Measurements from ENCODE around the gene SMAD1. TPM values are rescaled to one million over a fixed set of nuclear protein-coding genes. Genes with fewer than 3 reads are reported as not detected.

The SMAD1 gene
- total RNA-seq, 1 experiment from 2014 or later, result 21.1 TPM

DNA sequence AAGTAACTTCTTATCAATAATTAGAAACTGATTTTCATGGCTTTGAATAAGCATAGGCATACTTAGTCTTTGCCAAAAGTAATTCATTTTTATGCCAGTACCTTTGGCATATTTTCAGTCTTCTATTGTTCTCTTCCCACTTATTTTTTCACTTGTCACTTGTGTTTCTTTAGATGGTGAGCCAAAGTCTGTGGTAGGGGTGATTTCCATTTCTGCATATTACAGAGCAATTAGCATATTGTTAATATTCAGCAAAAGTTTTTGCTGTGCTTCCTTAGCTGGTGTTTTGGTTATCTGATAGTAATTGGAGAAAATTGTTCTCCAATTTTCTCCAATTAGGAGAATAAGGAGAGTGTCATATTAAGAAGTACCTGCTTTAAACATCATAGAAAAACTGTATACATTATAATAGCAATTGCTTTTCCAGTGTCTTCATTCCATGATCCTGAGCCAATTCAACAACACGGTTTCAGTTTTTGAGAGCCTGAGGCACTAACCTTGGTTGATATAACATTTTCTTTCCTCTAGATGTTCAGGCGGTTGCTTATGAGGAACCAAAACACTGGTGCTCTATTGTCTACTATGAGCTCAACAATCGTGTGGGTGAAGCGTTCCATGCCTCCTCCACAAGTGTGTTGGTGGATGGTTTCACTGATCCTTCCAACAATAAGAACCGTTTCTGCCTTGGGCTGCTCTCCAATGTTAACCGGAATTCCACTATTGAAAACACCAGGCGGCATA lies 64.7 kb downstream of the SMAD1 start:
- Histone ChIP-seq H4K5ac (ENCODE audit: insufficient read length, low read depth, low read length) (no peak overlapping the region), H2AK5ac (ENCODE audit: insufficient read length, low read length) (no peak overlapping the region), H3K14ac (ENCODE audit: insufficient read depth, low read length) (no peak overlapping the region), H2BK120ac (ENCODE audit: low read depth, low read length, poor library complexity, severe bottlenecking) (no peak overlapping the region), H3K23me2 (ENCODE audit: insufficient read length, low read depth, low read length, poor library complexity, severe bottlenecking) (no peaks in the 10 kb centered on the region), H3K79me1 (ENCODE audit: insufficient read depth, low read depth, low read length, poor library complexity, severe bottlenecking) (no peaks in the 10 kb centered on the region), H2BK15ac (ENCODE audit: low read depth, low read length) (no peak overlapping the region), H3K56ac (ENCODE audit: insufficient read length, low read depth, low read length) (no peak overlapping the region), H3K4me2 (ENCODE audit: insufficient read depth, insufficient read length, low read length) (no peak overlapping the region), H4K8ac (replicated peaks; ENCODE audit: insufficient read length, low read depth, low read length) (no peak overlapping the region), H3K4ac (ENCODE audit: low read depth, low read length) (no peak overlapping the region), H2BK12ac (ENCODE audit: insufficient read length, low read depth, low read length) (no peak overlapping the region), H3K23ac (ENCODE audit: insufficient read length, low read depth, low read length) (no peak overlapping the region), H3K9me3 (ENCODE audit: control insufficient read depth, low read depth, low read length) (no peaks in the 10 kb centered on the region), H4K91ac (ENCODE audit: insufficient read length, low read depth, low read length) (no peak overlapping the region), H2BK5ac (ENCODE audit: insufficient read length, low read length) (peak overlapping the region; percentile 75), H2BK20ac (ENCODE audit: low read depth, low read length, poor library complexity, severe bottlenecking) (no peak overlapping the region), H2AFZ (ENCODE audit: low read length) (no peak overlapping the region), H4K20me1 (ENCODE audit: control insufficient read depth, insufficient read depth, insufficient read length) (no peaks in the 10 kb centered on the region), H3K27me3 (ENCODE audit: insufficient read depth, low read length) (no peaks in the 10 kb centered on the region), H3T11ph (ENCODE audit: low read length) (no peak overlapping the region), H3K9ac (ENCODE audit: extremely low read depth, insufficient read length, low read length) (no peak overlapping the region), H3K18ac (ENCODE audit: insufficient read length, low read depth, low read length) (no peak overlapping the region), H3K79me2 (ENCODE audit: insufficient read depth, low read length) (no peaks in the 10 kb centered on the region), H3K4me1 (ENCODE audit: insufficient read depth, low read length) (peaks cover 7% of the 10 kb centered on the region; the same call in 1 of the 2 replicates), H3K27ac (ENCODE audit: insufficient read length, low read depth, low read length) (no peak overlapping the region)
- peaks cover 13 to 21% of the 10 kb centered on the region in 2 experiments for H3K4me1 Mint-ChIP-seq
- TF ChIP-seq, protein P1, sequence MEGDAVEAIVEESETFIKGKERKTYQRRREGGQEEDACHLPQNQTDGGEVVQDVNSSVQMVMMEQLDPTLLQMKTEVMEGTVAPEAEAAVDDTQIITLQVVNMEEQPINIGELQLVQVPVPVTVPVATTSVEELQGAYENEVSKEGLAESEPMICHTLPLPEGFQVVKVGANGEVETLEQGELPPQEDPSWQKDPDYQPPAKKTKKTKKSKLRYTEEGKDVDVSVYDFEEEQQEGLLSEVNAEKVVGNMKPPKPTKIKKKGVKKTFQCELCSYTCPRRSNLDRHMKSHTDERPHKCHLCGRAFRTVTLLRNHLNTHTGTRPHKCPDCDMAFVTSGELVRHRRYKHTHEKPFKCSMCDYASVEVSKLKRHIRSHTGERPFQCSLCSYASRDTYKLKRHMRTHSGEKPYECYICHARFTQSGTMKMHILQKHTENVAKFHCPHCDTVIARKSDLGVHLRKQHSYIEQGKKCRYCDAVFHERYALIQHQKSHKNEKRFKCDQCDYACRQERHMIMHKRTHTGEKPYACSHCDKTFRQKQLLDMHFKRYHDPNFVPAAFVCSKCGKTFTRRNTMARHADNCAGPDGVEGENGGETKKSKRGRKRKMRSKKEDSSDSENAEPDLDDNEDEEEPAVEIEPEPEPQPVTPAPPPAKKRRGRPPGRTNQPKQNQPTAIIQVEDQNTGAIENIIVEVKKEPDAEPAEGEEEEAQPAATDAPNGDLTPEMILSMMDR (conservative IDR thresholded peaks at IDR 0.05), result no peak
- H3K27me3 Mint-ChIP-seq (ENCODE audit: low read depth), result no peaks in the 10 kb centered on the region
- H3K27ac Mint-ChIP-seq, result peak overlapping the region in 2 of 3 experiments; percentile 24 to 84; a peak in 3 of 7 replicates
- WGBS (ENCODE audit: extremely low coverage, insufficient read length, low lambda C conversion rate), result no CpG with 5 or more reads among the region's 7 CpGs
- H3K9me3 Mint-ChIP-seq, result no peaks in the 10 kb centered on the region
- H3K36me3 Mint-ChIP-seq (ENCODE audit: insufficient read depth in 1 of 3, low read depth in 3 of 3), result peaks cover 1 to 23% (median 11%) of the 10 kb centered on the region in 3 experiments
- H3K4me3 Mint-ChIP-seq, result no peak overlapping the region
- no peak for DNase-seq
